GM21737 (cell line): Measurements from ENCODE around the gene CCND1.

ENCODE experiments used
- ATAC-seq: cut with Tn5 transposase; IDR thresholded peaks from one replicate; pipeline ENCODE4 v1.9.1; 2021; ENCODE audit warnings: mild to moderate bottlenecking, moderate library complexity; ENCODE audit not compliant: unreplicated experiment

The CCND1 gene

DNA sequence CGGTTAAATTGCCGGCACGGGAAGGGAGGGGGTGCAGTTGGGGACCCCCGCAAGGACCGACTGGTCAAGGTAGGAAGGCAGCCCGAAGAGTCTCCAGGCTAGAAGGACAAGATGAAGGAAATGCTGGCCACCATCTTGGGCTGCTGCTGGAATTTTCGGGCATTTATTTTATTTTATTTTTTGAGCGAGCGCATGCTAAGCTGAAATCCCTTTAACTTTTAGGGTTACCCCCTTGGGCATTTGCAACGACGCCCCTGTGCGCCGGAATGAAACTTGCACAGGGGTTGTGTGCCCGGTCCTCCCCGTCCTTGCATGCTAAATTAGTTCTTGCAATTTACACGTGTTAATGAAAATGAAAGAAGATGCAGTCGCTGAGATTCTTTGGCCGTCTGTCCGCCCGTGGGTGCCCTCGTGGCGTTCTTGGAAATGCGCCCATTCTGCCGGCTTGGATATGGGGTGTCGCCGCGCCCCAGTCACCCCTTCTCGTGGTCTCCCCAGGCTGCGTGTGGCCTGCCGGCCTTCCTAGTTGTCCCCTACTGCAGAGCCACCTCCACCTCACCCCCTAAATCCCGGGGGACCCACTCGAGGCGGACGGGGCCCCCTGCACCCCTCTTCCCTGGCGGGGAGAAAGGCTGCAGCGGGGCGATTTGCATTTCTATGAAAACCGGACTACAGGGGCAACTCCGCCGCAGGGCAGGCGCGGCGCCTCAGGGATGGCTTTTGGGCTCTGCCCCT lies 529 bp upstream of the CCND1 start:
- ATAC-seq: no peak

DNA sequence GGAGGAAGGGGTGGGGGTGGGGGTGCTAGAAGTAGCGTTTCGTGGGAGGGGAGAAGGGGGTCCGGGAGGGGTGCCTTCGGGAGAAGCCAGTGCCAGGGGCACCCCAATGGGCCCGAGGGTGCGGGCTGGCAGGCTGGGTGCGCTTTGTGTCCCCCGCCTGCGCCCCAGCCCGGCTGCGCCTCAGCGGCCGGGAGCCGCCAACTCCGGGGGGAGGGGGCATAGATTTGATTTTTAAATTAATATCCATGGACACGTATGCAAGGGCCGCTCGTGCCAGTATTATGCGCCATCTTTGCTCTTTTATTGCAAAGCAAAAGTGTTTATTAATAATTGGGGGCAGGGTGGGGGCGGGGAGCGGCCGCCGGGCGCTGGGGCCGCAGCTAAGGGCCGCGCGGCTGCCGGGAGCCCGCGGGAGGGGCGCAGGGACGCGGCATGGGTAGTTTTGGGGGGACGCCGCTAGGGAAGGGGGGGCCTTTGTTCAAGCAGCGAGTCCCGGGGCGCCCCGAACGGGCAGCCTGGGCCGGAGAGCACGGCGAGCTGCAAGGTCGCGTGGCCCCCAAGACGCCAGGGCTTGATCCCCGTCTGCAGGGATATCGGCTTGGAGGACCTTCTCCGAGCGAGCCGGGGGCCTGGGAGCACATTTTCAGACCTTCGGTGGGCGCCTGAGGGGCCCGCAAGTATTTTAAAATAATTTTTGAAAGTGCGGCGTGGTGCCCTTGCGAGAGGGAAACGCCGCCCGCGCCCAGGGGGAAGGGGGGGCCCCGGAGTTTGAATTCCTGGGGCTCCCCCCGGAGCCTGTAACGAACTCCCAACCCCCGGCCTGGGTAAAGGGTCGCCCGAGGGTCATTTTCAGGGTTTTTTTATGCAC lies 959 bp downstream of the CCND1 start:
- no peak for ATAC-seq

DNA sequence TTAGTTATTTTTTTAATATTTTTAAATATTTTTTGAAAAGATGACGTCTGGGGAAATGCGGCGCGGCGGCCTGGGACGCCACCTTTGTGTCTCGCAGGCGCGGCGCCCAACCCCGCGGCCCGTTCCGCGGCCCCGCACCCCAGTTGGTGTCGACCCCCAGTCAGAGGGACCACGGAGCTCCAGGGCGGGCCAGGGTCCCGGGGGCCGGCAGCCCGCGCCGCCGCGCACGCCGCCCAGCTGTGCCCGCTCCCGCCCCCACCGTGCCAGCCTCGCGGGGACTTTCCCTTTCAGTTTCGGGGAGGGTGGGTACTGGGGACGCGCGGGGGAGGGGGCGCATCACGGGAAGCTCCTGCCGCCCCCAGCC lies 1.6 kb downstream of the CCND1 start:
- ATAC-seq: no peak

DNA sequence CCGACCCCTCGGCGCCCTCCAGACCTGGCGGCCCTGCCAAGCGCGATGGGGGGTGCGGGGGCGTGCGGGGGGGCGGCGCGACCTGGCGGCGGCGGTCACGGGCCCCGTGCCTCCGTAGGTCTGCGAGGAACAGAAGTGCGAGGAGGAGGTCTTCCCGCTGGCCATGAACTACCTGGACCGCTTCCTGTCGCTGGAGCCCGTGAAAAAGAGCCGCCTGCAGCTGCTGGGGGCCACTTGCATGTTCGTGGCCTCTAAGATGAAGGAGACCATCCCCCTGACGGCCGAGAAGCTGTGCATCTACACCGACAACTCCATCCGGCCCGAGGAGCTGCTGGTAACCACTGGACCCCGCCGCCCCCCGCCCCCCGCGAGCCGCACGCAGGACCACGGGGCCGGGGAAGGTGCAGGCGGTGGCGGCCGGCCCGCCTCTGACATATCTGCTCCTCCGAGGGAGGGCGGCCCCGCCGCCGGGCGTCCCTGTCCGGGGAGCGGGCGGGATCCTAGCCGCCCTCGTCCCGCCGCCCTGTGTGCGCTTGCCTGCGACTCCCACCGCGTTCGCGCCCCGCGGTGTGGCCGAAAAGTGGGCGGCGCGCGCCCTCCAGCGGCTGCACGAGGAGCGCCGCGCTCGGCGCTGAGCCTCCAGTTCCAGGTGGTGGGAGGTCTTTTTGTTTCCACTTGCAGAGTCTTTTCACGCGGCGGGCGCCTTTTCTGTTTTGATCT lies 2.1 kb downstream of the CCND1 start:
- no peak for ATAC-seq

DNA sequence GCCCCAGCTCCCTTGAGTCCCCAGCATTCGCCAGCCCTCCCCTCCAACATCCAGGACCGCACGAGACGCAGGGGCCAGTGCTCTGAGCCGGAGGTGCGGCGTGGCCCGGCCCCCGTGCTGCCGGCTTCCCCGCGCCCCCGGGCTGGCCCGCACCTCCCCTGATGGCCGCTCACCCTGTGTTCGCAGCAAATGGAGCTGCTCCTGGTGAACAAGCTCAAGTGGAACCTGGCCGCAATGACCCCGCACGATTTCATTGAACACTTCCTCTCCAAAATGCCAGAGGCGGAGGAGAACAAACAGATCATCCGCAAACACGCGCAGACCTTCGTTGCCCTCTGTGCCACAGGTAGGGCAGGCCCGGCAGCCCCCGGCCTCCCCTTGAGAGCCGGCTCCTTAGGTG lies 2.7 kb downstream of the CCND1 start:
- no peak for ATAC-seq

DNA sequence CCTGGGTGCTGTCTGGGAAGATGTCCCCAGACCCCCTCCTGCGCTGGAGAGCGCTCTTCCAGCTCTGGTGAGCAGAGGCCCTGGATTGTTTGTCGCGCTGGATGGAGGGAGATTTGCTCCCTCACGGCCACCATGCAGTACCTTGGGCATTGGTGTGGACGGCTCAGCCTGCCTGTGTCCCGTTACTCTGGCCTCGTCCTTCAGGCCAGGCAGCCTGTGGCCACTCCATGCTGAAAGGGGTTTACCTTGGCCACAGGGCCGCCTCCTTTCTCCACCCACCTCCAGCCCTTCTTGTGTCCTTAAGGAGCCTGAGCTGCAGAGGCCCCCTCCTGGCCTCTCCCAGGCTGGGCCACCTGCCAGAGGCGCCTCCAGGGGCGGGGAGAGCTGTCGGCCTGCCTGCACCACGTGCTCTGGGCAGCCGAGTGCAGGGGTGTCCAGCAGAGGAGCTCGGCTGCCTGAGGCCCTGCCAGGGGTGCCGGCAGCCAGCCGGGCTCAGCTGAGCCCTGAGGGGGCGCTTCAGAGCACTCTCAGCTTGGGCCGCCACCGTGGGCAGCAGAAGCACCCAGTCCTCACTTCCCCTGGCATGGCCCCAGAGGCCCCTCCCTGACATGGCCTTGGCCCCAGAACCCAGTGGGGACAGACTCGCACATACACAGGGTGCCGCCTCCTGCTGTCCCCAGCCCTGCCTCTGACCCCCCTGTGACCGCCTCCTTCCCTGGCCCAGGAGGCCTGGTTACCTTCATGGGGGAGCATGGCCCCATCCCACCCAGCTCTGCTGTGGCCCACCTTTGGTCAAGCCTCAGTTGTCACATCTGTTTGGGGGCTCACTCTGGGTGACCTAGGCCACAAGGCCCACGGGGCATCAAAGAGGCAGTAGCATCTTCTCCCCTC lies 3.4 kb downstream of the CCND1 start:
- ATAC-seq: no peak

DNA sequence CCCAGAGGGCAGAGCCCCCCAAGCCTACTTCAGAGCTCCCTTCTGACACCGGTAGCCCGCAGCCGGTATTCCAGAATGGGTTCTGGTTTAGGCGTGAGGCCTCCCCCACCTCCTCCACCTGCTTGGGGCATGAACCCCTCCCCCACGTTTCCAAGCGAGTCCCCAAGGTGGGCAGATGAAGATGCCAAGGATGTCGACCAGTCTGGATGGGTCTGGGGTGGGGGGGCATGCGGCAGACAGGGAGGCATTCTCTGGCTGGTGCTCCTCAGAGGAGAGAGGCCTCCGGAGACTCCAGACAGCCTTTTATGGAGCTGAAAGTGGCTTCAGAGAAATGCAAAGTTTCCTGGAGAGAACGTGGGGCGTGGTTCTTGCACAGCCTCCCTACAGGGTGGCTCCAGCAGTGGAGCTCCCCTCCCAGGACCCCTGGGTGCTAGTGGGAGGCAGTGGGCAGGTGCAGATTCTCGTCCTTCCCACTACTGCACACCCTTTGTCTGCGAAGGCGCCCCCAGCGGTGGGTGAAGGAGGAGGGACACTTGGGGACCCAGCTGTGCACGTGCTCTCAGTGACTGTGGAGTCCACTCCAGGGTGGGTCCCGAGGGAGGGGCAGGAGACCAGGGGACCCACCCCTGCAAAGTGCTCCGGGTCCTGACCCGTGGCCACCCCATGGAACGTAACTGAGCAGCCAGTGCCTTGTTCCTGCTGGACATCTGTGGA lies 4.2 kb downstream of the CCND1 start:
- ATAC-seq: no peak

DNA sequence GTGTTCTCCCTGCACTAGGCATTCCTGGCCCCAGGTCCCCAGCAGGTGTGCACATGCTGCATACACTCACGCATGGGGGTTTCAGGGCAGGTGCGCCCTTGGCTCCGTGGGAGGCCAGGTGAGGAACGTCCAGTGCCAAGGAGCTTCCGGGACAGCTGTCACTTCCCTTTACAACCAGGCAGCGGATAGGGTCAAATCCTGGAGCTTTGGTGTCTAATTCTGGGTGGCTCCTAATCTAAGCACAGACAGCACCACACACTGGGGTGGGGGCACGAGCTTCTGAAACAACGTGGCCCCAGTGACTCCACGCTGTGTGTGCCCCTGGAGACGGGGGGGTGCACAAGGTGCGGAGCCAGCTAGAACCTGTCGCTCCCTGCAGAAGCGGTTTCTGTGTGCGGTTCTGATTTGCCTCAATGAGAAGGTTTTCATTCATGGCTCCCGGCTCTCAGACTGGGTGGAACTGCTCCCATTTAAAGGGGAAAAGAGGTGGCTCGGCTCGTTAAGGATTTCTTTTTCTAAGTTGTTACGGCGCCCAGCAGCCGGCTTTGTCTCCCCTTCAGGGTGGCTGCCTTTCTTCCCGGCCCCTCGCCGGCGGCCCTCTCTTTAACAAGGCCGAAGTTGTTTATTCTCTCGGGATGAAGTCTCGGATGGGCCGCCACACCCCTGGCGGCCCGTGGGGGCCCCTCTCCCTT lies 5.0 kb downstream of the CCND1 start:
- ATAC-seq: no peak

DNA sequence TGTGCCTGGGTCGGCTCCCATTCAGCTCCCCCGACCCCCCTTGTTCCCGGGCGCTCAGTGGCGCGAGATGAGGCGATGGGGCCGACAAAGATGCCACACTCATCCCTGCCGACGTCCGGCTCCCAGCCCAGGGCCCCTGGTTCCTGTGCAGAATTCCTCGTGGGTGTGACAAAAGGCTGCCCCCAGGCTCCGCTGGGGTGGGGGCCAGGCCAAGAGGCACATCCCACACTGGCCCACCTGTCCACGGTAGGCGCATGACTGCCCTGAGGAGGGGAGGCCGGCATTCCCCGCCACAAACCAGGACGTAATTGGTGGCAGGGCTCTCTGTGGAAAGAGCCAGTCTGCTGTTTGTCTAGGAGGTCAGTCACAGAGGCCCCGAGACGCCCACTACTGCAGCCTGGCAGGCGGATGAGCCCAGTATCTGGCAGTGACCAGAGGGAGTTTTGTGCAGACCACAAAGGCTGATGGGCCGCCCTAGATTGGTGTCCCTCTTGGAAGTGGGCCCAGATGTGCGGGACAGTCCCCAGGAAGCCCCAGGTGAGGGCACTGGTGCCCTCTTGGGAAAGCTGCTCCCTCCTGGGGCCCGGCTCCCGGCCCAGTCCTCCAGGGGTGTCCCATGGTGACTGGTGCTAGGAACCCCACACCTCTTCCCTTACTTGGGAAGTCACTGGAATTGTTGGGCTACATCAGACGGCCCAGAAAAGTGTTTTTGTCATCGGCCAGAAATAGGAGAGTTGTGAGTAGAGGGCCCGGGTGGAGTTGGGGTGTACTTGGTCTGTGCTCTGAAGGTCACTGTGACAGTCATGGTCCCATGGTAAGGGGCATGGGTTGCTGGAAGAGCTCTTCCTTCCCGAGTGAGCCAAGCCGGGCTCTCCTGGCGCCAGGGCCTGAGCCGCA lies 5.8 kb downstream of the CCND1 start:
- no peak for ATAC-seq

DNA sequence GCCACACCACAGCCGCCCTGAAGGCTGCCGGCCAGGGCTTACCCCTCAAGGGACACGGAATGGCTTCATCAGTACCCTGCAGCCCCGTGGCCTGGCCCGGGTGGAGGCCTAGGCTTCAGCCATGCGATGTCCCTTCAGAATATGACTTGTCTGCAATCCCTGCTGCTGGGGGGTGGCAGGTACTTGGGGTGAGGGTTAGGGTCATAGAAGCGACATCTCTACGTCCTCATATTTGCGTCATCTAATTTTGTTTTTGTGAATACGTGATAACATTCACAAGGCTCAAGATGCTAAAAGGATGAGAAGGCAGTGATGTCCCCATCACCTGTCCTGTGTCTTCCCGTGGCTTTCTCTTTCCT lies 6.4 kb downstream of the CCND1 start:
- ATAC-seq: no peak

DNA sequence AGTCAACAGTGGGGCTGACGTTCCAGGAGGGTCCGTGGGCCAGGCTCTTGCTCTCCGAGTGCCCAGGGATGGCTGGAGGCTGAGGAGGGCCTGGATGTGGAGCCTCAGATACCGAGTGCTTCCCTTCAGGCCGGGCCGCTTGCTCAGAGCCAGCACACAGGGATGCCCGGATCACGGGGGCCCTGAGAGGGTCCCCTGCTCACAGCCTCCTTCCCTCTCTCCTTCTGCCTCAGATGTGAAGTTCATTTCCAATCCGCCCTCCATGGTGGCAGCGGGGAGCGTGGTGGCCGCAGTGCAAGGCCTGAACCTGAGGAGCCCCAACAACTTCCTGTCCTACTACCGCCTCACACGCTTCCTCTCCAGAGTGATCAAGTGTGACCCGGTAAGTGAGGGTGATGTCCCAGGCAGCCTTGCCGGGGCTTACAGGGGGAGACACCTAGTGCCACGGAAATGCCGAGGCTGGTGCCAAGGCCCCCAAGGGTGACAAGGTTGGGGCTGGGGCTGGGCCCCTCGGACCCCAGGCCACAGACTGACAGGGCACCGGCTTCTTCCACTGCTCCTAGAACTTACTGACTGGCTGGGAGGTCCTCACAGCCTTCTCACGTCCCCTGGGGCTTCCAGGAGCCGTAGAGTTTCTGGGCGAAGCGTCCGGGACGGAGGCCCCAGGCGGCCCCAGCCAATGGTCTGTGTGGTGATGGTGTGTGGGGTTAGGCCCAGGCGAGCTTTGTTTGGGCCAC lies 7.0 kb downstream of the CCND1 start:
- ATAC-seq: no peak

DNA sequence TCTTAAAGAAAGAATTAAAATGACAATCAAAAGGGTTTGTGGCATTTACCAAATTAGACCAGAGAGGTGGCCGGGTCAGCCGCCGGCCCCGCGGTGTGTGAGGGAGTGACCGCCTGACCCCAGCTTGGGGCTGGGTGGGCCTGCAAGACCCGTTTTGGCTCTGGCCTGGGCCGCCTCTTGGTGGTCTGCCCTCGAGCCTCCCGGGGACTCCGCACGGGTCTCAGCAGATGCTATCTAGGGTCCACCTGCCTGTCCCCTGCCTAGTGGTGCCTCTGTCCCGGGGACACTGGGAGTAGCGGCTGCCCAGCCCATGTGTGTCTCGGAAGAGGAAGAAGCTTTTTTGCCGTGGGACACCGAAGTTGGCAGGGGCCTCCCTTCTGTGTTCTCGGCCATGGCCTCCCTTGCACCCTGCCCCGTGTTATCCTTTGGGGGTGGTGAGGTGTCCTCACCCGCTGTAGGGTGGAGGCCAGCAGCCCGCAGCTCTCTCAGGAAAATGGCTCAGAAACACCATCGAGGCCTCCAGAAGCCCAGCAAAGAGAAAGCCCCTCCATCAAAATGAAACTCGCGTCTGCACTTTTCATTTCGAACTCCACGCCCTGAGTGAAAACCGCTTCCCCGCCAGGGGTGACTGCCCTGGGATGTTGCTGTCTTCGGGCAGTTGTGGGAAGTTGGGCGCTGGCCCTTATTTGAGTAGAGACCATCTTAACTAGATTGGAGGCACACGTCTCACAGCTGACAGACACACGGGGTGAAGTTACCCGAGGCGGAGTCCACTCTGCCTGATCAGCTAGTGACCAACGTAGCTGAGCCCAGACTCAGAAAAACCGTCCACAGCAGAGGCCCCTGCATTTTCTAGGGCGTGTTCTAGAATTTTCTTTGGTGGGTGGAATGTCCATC lies 8.0 kb downstream of the CCND1 start:
- no peak for ATAC-seq

DNA sequence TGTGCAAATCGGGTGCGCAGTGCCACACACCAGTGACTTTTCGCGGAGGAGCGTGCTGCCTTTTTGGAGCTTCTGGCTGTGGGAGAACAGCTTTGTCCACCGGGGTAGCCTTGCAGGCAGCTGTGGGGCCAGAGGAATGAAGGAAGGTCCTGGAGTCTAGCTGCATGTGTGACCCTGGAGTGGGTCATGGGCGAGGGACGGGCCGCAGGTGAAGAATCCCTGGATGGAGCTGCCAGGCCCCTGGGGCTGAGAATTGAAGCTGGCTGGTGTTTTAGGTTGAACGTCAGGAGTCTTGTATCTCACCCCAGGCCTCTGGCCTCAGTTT lies 8.6 kb downstream of the CCND1 start:
- no peak for ATAC-seq

DNA sequence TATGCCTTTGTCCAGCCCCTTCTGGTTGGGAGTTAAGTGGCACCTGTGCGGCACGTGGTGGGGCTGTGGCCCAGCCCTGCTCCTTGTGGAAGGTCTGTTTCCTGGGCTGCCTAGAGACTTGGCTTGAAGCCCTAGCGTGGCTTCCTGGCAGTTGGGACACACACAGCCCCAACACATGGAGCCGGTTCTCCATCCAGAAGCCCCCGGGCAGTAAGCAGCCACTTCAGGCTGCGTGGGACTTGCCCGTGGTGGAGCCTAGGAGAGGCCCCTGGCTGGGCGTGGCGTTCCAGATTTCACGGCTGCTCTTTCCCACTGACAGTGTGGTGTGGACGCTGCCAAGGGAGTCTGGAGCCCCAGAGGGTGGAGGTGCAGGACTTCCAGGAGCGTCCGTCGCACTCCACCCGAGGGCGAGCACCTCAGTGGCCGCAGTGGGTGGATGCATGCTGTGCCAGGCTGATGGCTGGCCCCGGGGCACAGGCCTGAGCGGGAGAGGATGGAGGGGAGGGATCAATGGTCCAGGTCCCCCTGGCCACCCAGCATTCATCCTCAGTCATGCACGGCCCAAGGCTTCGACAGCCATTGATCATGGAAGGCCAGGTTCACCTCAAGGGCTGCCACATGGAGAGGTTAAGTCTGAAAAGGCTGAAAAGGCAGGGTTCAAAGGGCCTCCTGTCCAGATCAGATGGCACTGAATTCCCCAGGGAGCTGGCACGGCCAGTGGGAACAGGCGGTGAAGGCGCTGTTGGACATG lies 9.3 kb downstream of the CCND1 start:
- no peak for ATAC-seq

DNA sequence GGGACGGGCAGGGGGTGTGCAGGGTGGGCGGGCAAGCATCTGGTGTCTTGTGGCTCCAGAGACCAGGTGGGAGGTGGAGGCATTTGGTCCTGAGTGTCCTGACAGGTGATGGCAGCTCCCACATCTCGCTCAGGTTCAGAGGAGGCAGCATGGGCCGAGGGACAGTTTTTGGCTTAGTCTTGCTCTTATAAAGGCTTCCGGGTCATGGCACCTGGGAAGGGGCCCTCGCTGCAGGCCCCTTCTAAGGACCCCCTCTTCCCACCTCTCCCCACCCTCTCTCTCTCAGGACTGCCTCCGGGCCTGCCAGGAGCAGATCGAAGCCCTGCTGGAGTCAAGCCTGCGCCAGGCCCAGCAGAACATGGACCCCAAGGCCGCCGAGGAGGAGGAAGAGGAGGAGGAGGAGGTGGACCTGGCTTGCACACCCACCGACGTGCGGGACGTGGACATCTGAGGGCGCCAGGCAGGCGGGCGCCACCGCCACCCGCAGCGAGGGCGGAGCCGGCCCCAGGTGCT lies 9.9 kb downstream of the CCND1 start:
- ATAC-seq: no peak
